Mucosa of rectum (tissue), 2 donors: ENCODE results near the gene GNPDA1.

Source experiments
- H3K27ac ChIP-seq, 2 donors: one replicate each; pipeline ENCODE4 v1.7.0; 2013; ENCODE audit warnings: inconsistent platforms in 2 of 2, low read depth in 2 of 2, low read length in 2 of 2
- H3K27me3 ChIP-seq, 2 donors: one replicate each; pipeline ENCODE4 v1.7.0; 2013; ENCODE audit warnings: low read length in 2 of 2; ENCODE audit not compliant: control insufficient read depth in 2 of 2, insufficient read depth in 2 of 2
- H3K36me3 ChIP-seq, 2 donors: one replicate each; pipeline ENCODE4 v1.7.0; 2013; ENCODE audit warnings: low read length in 2 of 2; ENCODE audit not compliant: control insufficient read depth in 2 of 2, insufficient read depth in 2 of 2
- H3K4me1 ChIP-seq, 2 donors: one replicate each; pipeline ENCODE4 v1.7.0; 2013; ENCODE audit warnings: low read length in 2 of 2, mild to moderate bottlenecking in 1 of 2; ENCODE audit not compliant: control insufficient read depth in 2 of 2, insufficient read depth in 2 of 2
- H3K4me3 ChIP-seq, 2 donors: one replicate each; pipeline ENCODE4 v1.7.0; 2013; ENCODE audit warnings: low read length in 2 of 2
- H3K9ac ChIP-seq, 2 donors: one replicate each; pipeline ENCODE4 v1.7.0; 2013; ENCODE audit warnings: low read length in 2 of 2, low read depth in 1 of 2, mild to moderate bottlenecking in 1 of 2
- H3K9me3 ChIP-seq, 2 donors: one replicate each; pipeline ENCODE4 v1.7.0; 2013; ENCODE audit warnings: low read length in 2 of 2; ENCODE audit not compliant: control insufficient read depth in 2 of 2
- donor health status: healthy.
- donor health status: Normal muscosa, but diverticular disease.

Gene GNPDA1

GRCh38 chr5:141969783-141970771 lies 42.8 kb downstream of the GNPDA1 start:
- peak overlapping the region; percentile 98 to 99 for H3K9ac ChIP-seq
- peak overlapping the region; percentile 99 for H3K27ac ChIP-seq
- H3K4me1 ChIP-seq = peaks cover 13 to 15% of the 10 kb centered on the region in 2 donors
- H3K4me3 ChIP-seq = peak overlapping the region; percentile 90 to 98
- no peaks in the 10 kb centered on the region for H3K27me3 ChIP-seq
- H3K36me3 ChIP-seq = peaks cover 11 to 14% of the 10 kb centered on the region in 2 donors
- no peaks in the 10 kb centered on the region for H3K9me3 ChIP-seq

- Histone ChIP-seq H3K9me3 (no peaks in the 10 kb centered on the region), H3K27me3 (no peaks in the 10 kb centered on the region), H3K36me3 (peaks cover 4 to 7% of the 10 kb centered on the region in 2 donors), H3K27ac (peak within 1 kb of the TSS; percentile 99), H3K4me3 (peak within 1 kb of the TSS; percentile 90 to 98), H3K4me1 (peaks cover 13 to 15% of the 10 kb centered on the region in 2 donors), H3K9ac (peak within 1 kb of the TSS; percentile 98 to 99)
These were observed 43.8 kb downstream of the GNPDA1 start, which contains the start of gene RNF14 for GRCh38 chr5:141968914-141969608. Gene RNF14, plus strand, starts transcription at chr5:141969105. Its CDS starts 4,484 bp downstream, at chr5:141973589.

- peaks cover 13 to 15% of the 10 kb centered on the region in 2 donors for H3K4me1 ChIP-seq
- H3K27ac ChIP-seq = no peak overlapping the region
- H3K9me3 ChIP-seq = no peaks in the 10 kb centered on the region
- no peaks in the 10 kb centered on the region for H3K36me3 ChIP-seq
- H3K4me3 ChIP-seq = no peak overlapping the region
- no peak overlapping the region for H3K9ac ChIP-seq
- H3K27me3 ChIP-seq = no peaks in the 10 kb centered on the region
These were observed 45.9 kb downstream of the GNPDA1 start for GRCh38 chr5:141966963-141967333.

- Histone ChIP-seq H3K4me3 (no peak overlapping the region), H3K27me3 (no peaks in the 10 kb centered on the region), H3K27ac (no peak overlapping the region), H3K4me1 (peaks cover 13 to 15% of the 10 kb centered on the region in 2 donors), H3K9ac (no peak overlapping the region), H3K36me3 (no peaks in the 10 kb centered on the region), H3K9me3 (no peaks in the 10 kb centered on the region)
These were observed 46.4 kb downstream of the GNPDA1 start for GRCh38 chr5:141966275-141966962.

- H3K27ac ChIP-seq = no peak overlapping the region
- no peak overlapping the region for H3K9ac ChIP-seq
- H3K9me3 ChIP-seq = no peaks in the 10 kb centered on the region
- peaks cover 7 to 15% of the 10 kb centered on the region in 2 donors for H3K4me1 ChIP-seq
- no peaks in the 10 kb centered on the region for H3K36me3 ChIP-seq
- H3K4me3 ChIP-seq = no peak overlapping the region
- H3K27me3 ChIP-seq = no peaks in the 10 kb centered on the region
These were observed 47.8 kb downstream of the GNPDA1 start for GRCh38 chr5:141965071-141965470.

- Histone ChIP-seq H3K36me3 (no peaks in the 10 kb centered on the region), H3K27ac (no peak overlapping the region), H3K27me3 (no peaks in the 10 kb centered on the region), H3K9me3 (no peaks in the 10 kb centered on the region), H3K9ac (no peak overlapping the region), H3K4me3 (no peak overlapping the region), H3K4me1 (peaks cover 3 to 8% of the 10 kb centered on the region in 2 donors)
These were observed 49.1 kb downstream of the GNPDA1 start for GRCh38 chr5:141963701-141964100.

- Histone ChIP-seq H3K27me3 (no peaks in the 10 kb centered on the region), H3K9me3 (no peaks in the 10 kb centered on the region), H3K36me3 (no peaks in the 10 kb centered on the region), H3K27ac (no peak overlapping the region), H3K4me3 (no peak overlapping the region), H3K9ac (no peak overlapping the region), H3K4me1 (peaks cover 0 to 8% of the 10 kb centered on the region in 2 donors)
These were observed 51.4 kb downstream of the GNPDA1 start for GRCh38 chr5:141961466-141961865.

- Histone ChIP-seq H3K4me3 (peak overlapping the region in 1 of 2 donors; percentile 34), H3K9me3 (no peaks in the 10 kb centered on the region), H3K36me3 (no peaks in the 10 kb centered on the region), H3K27ac (no peak overlapping the region), H3K27me3 (no peaks in the 10 kb centered on the region), H3K4me1 (peaks cover 0 to 8% of the 10 kb centered on the region in 2 donors), H3K9ac (no peak overlapping the region)
These were observed 52.1 kb downstream of the GNPDA1 start for GRCh38 chr5:141960449-141961323.

- no peaks in the 10 kb centered on the region for H3K36me3 ChIP-seq
- no peak overlapping the region for H3K4me3 ChIP-seq
- H3K9me3 ChIP-seq = no peaks in the 10 kb centered on the region
- peaks cover 0 to 8% of the 10 kb centered on the region in 2 donors for H3K4me1 ChIP-seq
- no peak overlapping the region for H3K9ac ChIP-seq
- no peaks in the 10 kb centered on the region for H3K27me3 ChIP-seq
- H3K27ac ChIP-seq = no peak overlapping the region
These were observed 52.8 kb downstream of the GNPDA1 start for GRCh38 chr5:141960018-141960417.
